HepG2 (cell line): ENCODE data around the gene VSNL1.

Experiments
- BRCA1 ChIP-seq: sonication (generic); formaldehyde crosslinking; IDR thresholded peaks from 2 replicates; pipeline ENCODE4 v1.4.0; 2020; ENCODE audit warnings: missing genetic modification reagents
- POLR2A ChIP-seq, 2 experiments: IDR thresholded peaks; 2 replicates each; pipeline ENCODE4 v1.6.1; 2011; ENCODE audit warnings: low read depth in 2 of 2, low read length in 2 of 2, mild to moderate bottlenecking in 1 of 2, moderate library complexity in 1 of 2; ENCODE audit not compliant: insufficient read depth in 1 of 2
- POLR2AphosphoS5 ChIP-seq: IDR thresholded peaks from 2 replicates; pipeline ENCODE4 v1.6.1; 2012; ENCODE audit warnings: low read depth, low read length
- ZKSCAN5 ChIP-seq: sonication (generic); formaldehyde crosslinking; IDR thresholded peaks from 2 replicates; pipeline ENCODE4 v1.5.1; 2020; ENCODE audit warnings: mild to moderate bottlenecking, missing genetic modification reagents
- ZNF274 ChIP-seq: sonication (generic); formaldehyde crosslinking; IDR thresholded peaks from 2 replicates; pipeline ENCODE4 v1.5.1; 2020; ENCODE audit warnings: mild to moderate bottlenecking, missing genetic modification reagents
- ZNF788 ChIP-seq: sonication (generic); formaldehyde crosslinking; IDR thresholded peaks from 2 replicates; pipeline ENCODE4 v1.5.0; 2020; ENCODE audit warnings: mild to moderate bottlenecking, missing genetic modification reagents, borderline replicate concordance
- ZSCAN30 ChIP-seq: sonication (generic); formaldehyde crosslinking; IDR thresholded peaks from 2 replicates; pipeline ENCODE4 v1.5.0; 2020; ENCODE audit warnings: mild to moderate bottlenecking, missing genetic modification reagents

DNA sequence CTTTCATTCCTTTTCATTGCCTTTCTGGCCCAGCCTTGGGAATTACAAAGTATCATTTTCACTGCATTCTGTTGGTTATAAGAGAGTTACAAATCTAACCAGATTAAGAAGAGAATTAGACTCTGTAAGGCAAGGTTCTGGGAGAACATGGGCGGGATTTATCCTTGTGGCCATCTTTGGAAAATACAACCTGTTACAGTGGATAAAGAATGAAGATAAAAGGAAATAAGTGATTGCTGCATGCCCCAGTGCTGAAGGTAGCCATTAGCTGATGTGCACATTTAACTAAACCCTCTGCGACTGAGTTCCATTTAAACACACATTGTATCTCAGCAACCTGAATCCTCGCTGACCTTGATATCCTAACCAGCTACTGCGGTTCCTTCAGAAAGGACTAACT lies 119.7 kb downstream of the VSNL1 start:
- no peak for TF ChIP-seq POLR2AphosphoS5
- no peak for TF ChIP-seq POLR2A (IDR thresholded peaks at IDR 0.05; ENCODE audit: insufficient read depth in 1 of 2, low read depth in 2 of 2, low read length in 2 of 2)
- no peak for TF ChIP-seq BRCA1 (CRISPR knock-in tag)
- TF ChIP-seq ZNF788 (CRISPR knock-in tag): no peak
- no peak for TF ChIP-seq ZSCAN30
- TF ChIP-seq ZKSCAN5 (CRISPR knock-in tag): no peak
- TF ChIP-seq ZNF274: no peak
